Measurements from ENCODE around the gene FBN2.

DNA sequence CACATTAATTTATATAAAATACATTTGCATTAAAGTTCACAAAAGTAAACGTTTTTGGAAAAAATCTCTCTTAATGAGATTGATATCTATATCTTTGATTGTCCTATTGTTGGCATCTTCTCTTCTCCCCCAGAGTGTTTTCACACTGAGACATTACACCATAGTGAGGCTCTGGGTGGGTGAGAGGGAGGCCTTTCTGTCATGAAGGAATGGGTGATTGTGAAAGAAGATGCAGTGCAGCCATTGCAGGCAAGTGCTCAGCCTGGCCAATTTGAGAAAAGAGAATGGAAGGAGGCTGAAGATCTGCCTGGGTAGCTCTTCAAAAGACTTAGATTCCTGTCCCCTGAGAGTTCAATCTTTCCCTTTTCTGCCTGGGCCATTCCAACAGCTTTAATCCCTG lies 313.7 kb downstream of the FBN2 start:
- TF ChIP-seq, protein P1, sequence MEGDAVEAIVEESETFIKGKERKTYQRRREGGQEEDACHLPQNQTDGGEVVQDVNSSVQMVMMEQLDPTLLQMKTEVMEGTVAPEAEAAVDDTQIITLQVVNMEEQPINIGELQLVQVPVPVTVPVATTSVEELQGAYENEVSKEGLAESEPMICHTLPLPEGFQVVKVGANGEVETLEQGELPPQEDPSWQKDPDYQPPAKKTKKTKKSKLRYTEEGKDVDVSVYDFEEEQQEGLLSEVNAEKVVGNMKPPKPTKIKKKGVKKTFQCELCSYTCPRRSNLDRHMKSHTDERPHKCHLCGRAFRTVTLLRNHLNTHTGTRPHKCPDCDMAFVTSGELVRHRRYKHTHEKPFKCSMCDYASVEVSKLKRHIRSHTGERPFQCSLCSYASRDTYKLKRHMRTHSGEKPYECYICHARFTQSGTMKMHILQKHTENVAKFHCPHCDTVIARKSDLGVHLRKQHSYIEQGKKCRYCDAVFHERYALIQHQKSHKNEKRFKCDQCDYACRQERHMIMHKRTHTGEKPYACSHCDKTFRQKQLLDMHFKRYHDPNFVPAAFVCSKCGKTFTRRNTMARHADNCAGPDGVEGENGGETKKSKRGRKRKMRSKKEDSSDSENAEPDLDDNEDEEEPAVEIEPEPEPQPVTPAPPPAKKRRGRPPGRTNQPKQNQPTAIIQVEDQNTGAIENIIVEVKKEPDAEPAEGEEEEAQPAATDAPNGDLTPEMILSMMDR (conservative IDR thresholded peaks at IDR 0.05; ENCODE audit: low read depth, low read length), result no peak
- TF ChIP-seq EZH2 (IDR thresholded peaks at IDR 0.05; ENCODE audit: borderline replicate concordance, low read depth, low read length, poor library complexity, severe bottlenecking), result no peak

Measured in A673 (cell line).